Endothelial cell of umbilical vein (primary cell): ENCODE data around the gene MIER3.

ENCODE experiments used
- EZH2 ChIP-seq: IDR thresholded peaks from 2 replicates; pipeline ENCODE4 v1.6.1; 2012; ENCODE audit warnings: borderline replicate concordance, low read depth, mild to moderate bottlenecking, moderate library complexity, low read length, inconsistent platforms; ENCODE audit not compliant: severe bottlenecking
- FOS ChIP-seq: IDR thresholded peaks from 2 replicates; pipeline ENCODE4 v1.6.1; 2011; ENCODE audit warnings: mild to moderate bottlenecking, low read length, moderate library complexity, borderline replicate concordance; ENCODE audit not compliant: insufficient read depth
- GATA2 ChIP-seq: IDR thresholded peaks from 2 replicates; pipeline ENCODE4 v1.7.0; 2011; ENCODE audit warnings: low read depth, mild to moderate bottlenecking, moderate library complexity, mixed read lengths, low read length; ENCODE audit not compliant: insufficient read length, insufficient read depth
- JUN ChIP-seq: IDR thresholded peaks from 2 replicates; pipeline ENCODE4 v1.6.1; 2011; ENCODE audit warnings: borderline replicate concordance, low read depth; ENCODE audit not compliant: insufficient read length, insufficient read depth
- MYC ChIP-seq: IDR thresholded peaks from one replicate; pipeline ENCODE4 v1.6.1; 2011; ENCODE audit warnings: mild to moderate bottlenecking, low read depth, low read length
- POLR2A ChIP-seq: IDR thresholded peaks from 2 replicates; pipeline ENCODE4 v1.6.1; 2012; ENCODE audit warnings: low read depth, mild to moderate bottlenecking, control low read depth, low read length
- POLR2AphosphoS5 ChIP-seq: IDR thresholded peaks from 2 replicates; pipeline ENCODE4 v1.6.1; 2012; ENCODE audit warnings: low read depth, mild to moderate bottlenecking, control low read depth, low read length, moderate library complexity; ENCODE audit not compliant: insufficient read depth
- TF ChIP-seq, protein P1 (sequence below), 2 donors: IDR thresholded peaks; 1 replicate in 1 of 2; 2 replicates in 1 of 2; pipeline ENCODE4 v1.5.1; 2011; ENCODE audit warnings: low read length in 2 of 2, mild to moderate bottlenecking in 2 of 2, moderate library complexity in 2 of 2, control low read depth in 1 of 2, inconsistent platforms in 1 of 2, low read depth in 1 of 2; ENCODE audit not compliant: insufficient read depth in 1 of 2; ENCODE audit errors: extremely low read depth in 1 of 2
- TF ChIP-seq, protein P2 (sequence below): IDR thresholded peaks from 2 replicates; pipeline ENCODE4 v1.6.1; 2011; ENCODE audit not compliant: insufficient read depth, insufficient read length

DNA sequence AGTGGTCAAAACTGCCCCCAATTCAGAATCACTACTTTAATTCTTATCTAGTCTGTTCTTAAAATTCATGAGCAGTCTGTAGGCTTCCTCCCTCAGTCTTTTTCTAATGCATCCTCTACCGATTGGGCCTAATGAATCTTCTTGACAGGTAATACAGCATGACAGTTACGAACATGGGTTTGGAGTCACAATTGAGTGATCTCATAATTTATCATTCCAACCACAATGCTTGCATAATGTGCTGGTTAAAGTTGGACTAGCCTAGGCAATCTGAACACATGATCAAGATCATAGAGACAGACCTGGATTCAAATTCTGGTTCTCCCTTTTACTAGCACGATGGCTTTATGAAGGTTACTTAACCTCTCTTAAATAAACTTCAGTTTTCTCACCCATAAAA is 75.6 kb downstream of the MIER3 start:
- TF ChIP-seq, protein P1, sequence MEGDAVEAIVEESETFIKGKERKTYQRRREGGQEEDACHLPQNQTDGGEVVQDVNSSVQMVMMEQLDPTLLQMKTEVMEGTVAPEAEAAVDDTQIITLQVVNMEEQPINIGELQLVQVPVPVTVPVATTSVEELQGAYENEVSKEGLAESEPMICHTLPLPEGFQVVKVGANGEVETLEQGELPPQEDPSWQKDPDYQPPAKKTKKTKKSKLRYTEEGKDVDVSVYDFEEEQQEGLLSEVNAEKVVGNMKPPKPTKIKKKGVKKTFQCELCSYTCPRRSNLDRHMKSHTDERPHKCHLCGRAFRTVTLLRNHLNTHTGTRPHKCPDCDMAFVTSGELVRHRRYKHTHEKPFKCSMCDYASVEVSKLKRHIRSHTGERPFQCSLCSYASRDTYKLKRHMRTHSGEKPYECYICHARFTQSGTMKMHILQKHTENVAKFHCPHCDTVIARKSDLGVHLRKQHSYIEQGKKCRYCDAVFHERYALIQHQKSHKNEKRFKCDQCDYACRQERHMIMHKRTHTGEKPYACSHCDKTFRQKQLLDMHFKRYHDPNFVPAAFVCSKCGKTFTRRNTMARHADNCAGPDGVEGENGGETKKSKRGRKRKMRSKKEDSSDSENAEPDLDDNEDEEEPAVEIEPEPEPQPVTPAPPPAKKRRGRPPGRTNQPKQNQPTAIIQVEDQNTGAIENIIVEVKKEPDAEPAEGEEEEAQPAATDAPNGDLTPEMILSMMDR (IDR thresholded peaks at IDR 0.05; ENCODE audit: extremely low read depth in 1 of 2, insufficient read depth in 1 of 2, low read depth in 1 of 2, low read length in 2 of 2), result no peak
- TF ChIP-seq POLR2A, result no peak
- TF ChIP-seq POLR2AphosphoS5, result no peak
- TF ChIP-seq FOS, result no peak
- no peak for TF ChIP-seq EZH2
- TF ChIP-seq, protein P2, sequence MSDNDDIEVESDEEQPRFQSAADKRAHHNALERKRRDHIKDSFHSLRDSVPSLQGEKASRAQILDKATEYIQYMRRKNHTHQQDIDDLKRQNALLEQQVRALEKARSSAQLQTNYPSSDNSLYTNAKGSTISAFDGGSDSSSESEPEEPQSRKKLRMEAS, result no peak
- no peak for TF ChIP-seq MYC
- no peak for TF ChIP-seq JUN
- no peak for TF ChIP-seq GATA2
